HG02938 (cell line): ENCODE results near the gene SEC16B.
"Not testable (repeated sequence)": the region's sequence is repeated elsewhere in the genome, so short reads cannot be mapped to it uniquely, and the experiment has no call there.

Source experiments
- ATAC-seq: cut with Tn5 transposase; IDR thresholded peaks from one replicate; pipeline ENCODE4 v1.9.1; 2021; ENCODE audit warnings: mild to moderate bottlenecking, moderate library complexity; ENCODE audit not compliant: unreplicated experiment

The SEC16B gene

GRCh38 chr1:177969825-177970371 is at the start of gene SEC16B:
Gene SEC16B (minus strand): TSS chr1:177970058. CDS start chr1:177967981, 2,077 bp downstream.
- ATAC-seq, result no peak

GRCh38 chr1:178019622-178020021 is 49.8 kb upstream of the SEC16B start:
- ATAC-seq, result no peak

- ATAC-seq, result no peak
Observed at GRCh38 chr1:178019208-178019607, 49.4 kb upstream of the SEC16B start.

- no peak for ATAC-seq
Observed at GRCh38 chr1:178017517-178017916, 47.7 kb upstream of the SEC16B start.

DNA sequence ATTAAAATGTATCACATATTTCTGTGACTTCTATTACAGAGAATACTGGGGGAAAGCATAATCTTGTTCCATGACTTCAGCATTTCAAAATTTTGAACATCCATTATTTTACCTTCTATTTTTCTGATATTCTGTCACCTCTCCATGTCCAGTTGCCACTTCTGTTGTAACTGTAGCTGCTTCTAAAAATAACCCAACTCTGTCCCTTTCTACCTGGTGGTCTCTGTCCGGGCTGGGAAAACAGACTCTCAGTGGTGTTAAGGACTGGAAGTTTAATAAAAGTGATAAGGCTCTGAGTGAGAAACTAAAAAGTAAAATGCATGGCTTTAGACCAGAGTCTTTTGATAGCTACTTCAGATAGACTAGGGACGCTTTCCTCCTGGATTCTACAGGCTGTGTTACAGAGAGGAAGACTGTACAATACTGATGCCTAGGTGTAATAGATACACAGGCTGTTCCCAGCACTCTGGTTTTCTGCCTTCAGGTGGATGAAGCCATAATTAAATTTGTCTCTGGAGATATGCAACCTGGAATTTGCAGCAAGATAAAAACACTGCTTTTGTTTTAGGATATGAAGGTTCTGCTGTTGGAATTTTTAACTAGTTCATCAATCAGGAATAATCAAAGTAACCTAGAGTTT is 42.1 kb upstream of the SEC16B start:
- ATAC-seq, result no peak

DNA sequence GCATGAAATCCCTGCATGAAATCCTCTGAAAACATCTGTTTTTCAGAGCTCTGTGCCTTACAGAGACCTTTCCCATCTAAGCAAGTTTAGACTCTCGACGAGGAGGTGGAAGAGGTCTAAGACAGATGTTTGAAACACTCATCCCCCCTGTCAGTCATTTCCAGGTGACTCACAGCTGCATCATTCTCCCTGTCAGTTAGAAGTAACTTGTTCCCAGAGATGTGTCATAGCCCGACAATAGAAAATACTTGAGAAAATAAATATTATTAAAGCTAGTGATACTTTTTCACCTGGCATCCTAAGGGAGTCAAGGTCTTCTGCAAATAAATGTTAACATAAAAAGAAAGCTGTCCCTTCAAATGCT is 41.6 kb upstream of the SEC16B start:
- no peak for ATAC-seq

GRCh38 chr1:178010674-178011464 is 41.0 kb upstream of the SEC16B start:
- ATAC-seq, result no peak

DNA sequence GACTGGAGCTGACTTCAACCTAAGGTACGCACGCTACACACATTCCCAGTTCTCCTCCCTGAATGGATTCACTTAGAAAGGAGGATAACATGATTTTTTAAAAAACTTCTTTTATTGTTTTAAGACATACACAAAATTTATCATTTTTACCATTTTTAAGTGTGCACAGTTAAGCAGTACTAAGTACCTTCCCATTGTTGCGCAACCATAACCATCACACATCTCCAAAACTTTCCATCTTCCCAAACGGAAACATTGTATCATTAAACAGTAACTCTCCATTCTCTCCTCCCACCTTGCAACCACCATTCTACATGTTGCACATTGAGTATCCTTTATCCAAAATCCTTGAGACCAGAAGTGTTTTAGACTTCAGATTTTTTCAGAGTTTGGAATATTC is 36.2 kb upstream of the SEC16B start:
- ATAC-seq, result no peak

DNA sequence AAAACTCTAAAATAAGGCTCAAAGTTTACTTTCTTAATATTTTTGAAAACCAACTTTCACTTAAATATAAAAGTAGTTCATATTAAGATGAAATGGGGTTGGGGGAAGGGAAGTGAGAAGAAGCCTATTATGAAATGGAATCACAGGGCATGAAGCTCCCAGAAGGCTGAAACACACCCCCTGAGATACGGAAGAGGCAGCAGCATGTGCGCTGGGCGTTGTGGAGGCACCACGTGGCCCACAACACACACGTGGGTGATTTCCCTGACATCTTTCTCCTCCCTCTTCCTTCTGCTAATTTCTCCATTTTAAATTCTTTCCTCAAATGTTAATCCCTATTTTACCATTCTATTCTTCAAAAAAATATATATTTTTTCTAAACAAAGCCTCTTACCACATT is 35.6 kb upstream of the SEC16B start:
- no peak for ATAC-seq

DNA sequence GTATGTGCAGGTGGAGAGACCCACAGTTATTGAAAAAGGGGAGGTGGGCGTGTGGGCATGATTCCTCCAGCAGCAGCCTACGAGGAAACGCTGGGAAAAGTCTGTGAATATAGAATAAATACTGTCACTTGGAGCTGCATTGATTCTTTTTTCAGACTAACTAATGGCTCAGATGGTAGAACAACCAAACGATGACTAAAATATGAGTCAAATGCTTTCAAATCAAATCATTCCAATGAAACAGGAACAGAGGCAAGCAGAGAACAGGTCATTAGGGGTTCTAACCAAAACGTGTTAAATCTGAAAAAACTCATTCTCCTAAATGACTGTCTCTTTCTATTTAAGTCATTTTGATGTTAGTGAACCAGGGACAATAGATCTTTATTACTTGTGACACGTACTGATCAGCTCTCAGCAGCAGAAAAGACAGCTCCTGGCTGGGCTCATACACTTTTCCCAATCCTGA is 35.1 kb upstream of the SEC16B start:
- no peak for ATAC-seq

GRCh38 chr1:177998696-177999631 is 29.1 kb upstream of the SEC16B start:
- no peak for ATAC-seq

GRCh38 chr1:177996957-177997356 is 27.1 kb upstream of the SEC16B start:
- ATAC-seq, result no peak

DNA sequence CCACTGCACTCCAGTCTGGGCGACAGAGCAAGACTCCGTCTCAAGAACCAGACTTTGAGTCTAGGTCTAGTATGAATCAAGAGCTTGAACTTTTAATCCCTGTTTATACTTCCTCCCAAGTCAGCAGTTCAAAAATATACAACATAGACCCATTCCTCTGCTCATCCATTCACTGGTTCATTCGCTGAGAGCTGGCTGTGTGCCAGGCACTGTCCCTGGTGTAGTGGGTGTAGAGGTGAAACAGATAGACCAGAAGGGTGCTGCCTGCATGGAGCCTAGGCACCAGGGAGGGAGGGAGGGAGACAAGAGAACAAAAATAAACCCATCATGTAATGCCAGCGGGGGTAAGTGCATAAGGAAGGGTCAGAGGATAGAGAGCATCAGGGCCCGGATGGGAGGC is 25.5 kb upstream of the SEC16B start:
- no peak for ATAC-seq

- ATAC-seq, result not testable (repeated sequence)
Observed at GRCh38 chr1:177986281-177986680, 16.4 kb upstream of the SEC16B start.

- no peak for ATAC-seq
Observed at GRCh38 chr1:177984761-177985160, 14.9 kb upstream of the SEC16B start.

DNA sequence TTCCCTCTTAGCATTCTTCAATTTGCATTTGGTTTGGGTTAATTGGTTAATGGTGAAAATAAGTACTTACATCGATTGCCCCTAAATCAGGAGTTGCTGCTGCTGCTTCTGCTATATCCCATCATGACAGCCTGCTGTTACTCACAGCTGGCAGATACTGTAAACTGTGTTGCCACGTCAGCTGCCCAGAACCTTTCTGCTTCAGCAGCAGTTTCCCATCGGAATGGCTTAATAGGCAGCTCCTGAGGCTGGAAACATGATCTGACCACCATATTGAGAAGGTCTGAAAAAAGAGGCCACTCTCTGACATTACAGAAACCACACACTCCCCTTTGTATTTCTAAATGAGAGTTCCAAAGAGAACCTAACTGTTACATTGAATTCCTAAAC is 14.3 kb upstream of the SEC16B start:
- no peak for ATAC-seq

GRCh38 chr1:177983482-177984135 is 13.8 kb upstream of the SEC16B start:
- no peak for ATAC-seq

- no peak for ATAC-seq
Observed at GRCh38 chr1:177983077-177983476, 13.2 kb upstream of the SEC16B start.

- no peak for ATAC-seq
Observed at GRCh38 chr1:177981200-177981599, 11.3 kb upstream of the SEC16B start.

DNA sequence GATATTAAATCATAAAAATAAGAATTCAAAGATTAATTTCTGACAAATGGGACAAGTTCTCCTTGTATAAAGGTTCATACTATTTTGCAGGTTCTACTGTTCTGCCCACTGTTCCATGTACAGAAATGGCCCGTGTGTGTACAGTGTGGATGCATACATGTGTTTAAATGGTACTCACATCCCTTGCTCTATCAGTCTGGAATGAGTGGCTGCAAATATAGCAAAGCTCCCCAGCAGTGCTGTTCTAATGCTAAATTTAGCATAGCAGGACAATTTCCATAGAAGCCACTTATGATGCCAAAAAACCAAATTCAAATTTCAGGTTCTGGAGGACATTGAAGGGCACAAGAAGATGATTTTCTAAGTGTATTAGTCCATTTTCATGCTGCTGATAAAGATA is 9.4 kb upstream of the SEC16B start:
- ATAC-seq, result no peak

- ATAC-seq, result no peak
Observed at GRCh38 chr1:177978530-177978929, 8.7 kb upstream of the SEC16B start.
